ENCODE results near the gene AAGAB.
A peak's percentile ranks its signal among the peaks of the same experiment; 100 is the strongest.

Gene AAGAB

DNA sequence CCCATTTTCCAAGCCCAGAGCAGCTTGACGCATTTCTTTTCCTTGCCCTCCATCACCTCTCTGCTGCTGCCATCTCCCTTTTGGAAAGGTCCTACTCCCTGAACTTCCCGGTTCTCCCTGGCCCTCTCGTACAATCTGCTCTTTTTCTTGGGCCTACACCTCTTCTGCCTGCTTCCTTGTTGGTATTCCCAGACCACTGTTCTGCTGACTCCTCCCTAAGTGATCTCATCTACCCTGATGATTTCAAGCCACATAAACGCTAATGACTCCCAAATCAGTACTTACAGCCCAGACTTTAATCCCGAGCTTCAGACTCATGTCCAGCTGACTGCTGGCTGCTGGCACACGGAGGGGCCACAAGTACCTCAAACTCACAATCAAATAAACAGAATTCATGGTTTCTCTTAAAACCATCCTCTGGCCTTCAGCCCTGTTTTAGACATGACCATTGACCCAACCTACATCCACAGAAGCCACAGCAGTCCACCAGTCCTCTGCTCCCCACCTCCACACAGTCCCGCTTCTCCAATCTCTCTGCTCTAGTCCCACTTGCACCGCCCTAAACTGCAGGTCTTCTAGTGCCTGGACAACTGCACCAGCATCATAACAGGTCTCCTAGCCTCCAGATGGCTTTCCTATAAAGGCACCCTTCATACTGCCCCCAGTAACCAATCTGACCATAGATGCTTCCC lies 57.6 kb downstream of the AAGAB start (continued):
- peak; percentile 63 for TF ChIP-seq ZFP37 (tag by site-specific recombination; IDR thresholded peaks at IDR 0.05)
- no peak for TF ChIP-seq YY2 (tag by site-specific recombination; IDR thresholded peaks at IDR 0.05)
- TF ChIP-seq ZFP69B (tag by site-specific recombination; IDR thresholded peaks at IDR 0.05), result 0 out of 2 replicates have a peak, but pooled peaks have one; percentile 61
- TF ChIP-seq, protein P1, sequence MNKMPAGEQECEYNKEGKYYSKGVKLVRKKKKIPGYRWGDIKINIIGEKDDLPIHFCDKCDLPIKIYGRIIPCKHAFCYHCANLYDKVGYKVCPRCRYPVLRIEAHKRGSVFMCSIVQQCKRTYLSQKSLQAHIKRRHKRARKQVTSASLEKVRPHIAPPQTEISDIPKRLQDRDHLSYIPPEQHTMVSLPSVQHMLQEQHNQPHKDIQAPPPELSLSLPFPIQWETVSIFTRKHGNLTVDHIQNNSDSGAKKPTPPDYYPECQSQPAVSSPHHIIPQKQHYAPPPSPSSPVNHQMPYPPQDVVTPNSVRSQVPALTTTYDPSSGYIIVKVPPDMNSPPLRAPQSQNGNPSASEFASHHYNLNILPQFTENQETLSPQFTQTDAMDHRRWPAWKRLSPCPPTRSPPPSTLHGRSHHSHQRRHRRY (tag by site-specific recombination; IDR thresholded peaks at IDR 0.05), result no peak
- TF ChIP-seq, protein P2, sequence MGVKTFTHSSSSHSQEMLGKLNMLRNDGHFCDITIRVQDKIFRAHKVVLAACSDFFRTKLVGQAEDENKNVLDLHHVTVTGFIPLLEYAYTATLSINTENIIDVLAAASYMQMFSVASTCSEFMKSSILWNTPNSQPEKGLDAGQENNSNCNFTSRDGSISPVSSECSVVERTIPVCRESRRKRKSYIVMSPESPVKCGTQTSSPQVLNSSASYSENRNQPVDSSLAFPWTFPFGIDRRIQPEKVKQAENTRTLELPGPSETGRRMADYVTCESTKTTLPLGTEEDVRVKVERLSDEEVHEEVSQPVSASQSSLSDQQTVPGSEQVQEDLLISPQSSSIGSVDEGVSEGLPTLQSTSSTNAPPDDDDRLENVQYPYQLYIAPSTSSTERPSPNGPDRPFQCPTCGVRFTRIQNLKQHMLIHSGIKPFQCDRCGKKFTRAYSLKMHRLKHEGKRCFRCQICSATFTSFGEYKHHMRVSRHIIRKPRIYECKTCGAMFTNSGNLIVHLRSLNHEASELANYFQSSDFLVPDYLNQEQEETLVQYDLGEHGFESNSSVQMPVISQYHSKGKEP (tag by site-specific recombination; IDR thresholded peaks at IDR 0.05), result no peak
- TF ChIP-seq ZNF2 (tag by site-specific recombination; IDR thresholded peaks at IDR 0.05), result no peak; the same call in 1 of the 2 replicates
- TF ChIP-seq, protein P3, sequence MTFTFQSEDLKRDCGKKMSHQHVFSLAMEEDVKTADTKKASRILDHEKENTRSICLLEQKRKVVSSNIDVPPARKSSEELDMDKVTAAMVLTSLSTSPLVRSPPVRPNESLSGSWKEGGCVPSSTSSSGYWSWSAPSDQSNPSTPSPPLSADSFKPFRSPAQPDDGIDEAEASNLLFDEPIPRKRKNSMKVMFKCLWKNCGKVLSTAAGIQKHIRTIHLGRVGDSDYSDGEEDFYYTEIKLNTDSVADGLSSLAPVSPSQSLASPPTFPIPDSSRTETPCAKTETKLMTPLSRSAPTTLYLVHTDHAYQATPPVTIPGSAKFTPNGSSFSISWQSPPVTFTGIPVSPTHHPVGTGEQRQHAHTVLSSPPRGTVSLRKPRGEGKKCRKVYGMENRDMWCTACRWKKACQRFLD (tag by site-specific recombination; IDR thresholded peaks at IDR 0.05), result no peak
- TF ChIP-seq ZBTB48 (tag by site-specific recombination; IDR thresholded peaks at IDR 0.05), result peak; percentile 15; the same call in 1 of the 2 replicates
- TF ChIP-seq, protein P4, sequence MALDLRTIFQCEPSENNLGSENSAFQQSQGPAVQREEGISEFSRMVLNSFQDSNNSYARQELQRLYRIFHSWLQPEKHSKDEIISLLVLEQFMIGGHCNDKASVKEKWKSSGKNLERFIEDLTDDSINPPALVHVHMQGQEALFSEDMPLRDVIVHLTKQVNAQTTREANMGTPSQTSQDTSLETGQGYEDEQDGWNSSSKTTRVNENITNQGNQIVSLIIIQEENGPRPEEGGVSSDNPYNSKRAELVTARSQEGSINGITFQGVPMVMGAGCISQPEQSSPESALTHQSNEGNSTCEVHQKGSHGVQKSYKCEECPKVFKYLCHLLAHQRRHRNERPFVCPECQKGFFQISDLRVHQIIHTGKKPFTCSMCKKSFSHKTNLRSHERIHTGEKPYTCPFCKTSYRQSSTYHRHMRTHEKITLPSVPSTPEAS (tag by site-specific recombination; IDR thresholded peaks at IDR 0.05), result no peak
- TF ChIP-seq, protein P5, sequence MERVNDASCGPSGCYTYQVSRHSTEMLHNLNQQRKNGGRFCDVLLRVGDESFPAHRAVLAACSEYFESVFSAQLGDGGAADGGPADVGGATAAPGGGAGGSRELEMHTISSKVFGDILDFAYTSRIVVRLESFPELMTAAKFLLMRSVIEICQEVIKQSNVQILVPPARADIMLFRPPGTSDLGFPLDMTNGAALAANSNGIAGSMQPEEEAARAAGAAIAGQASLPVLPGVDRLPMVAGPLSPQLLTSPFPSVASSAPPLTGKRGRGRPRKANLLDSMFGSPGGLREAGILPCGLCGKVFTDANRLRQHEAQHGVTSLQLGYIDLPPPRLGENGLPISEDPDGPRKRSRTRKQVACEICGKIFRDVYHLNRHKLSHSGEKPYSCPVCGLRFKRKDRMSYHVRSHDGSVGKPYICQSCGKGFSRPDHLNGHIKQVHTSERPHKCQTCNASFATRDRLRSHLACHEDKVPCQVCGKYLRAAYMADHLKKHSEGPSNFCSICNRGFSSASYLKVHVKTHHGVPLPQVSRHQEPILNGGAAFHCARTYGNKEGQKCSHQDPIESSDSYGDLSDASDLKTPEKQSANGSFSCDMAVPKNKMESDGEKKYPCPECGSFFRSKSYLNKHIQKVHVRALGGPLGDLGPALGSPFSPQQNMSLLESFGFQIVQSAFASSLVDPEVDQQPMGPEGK (tag by site-specific recombination; IDR thresholded peaks at IDR 0.05), result peak; percentile 64
- no peak for TF ChIP-seq ZNF529 (tag by site-specific recombination; IDR thresholded peaks at IDR 0.05; ENCODE audit: insufficient replicate concordance)
- no peak for TF ChIP-seq ZNF302 (tag by site-specific recombination; IDR thresholded peaks at IDR 0.05; ENCODE audit: low read depth)
- TF ChIP-seq MZF1 (tag by site-specific recombination; IDR thresholded peaks at IDR 0.05; ENCODE audit: borderline replicate concordance), result no peak
- TF ChIP-seq KLF9 (tag by site-specific recombination; IDR thresholded peaks at IDR 0.05; ENCODE audit: low read depth), result no peak
- TF ChIP-seq ZFP3 (tag by site-specific recombination; IDR thresholded peaks at IDR 0.05; ENCODE audit: low read depth), result no peak
- peak; percentile 61; the same call in 1 of the 2 replicates for TF ChIP-seq ZSCAN30 (tag by site-specific recombination; IDR thresholded peaks at IDR 0.05)
- TF ChIP-seq ZFHX2 (tag by site-specific recombination; conservative IDR thresholded peaks at IDR 0.05), result no peak
- TF ChIP-seq, protein P6, sequence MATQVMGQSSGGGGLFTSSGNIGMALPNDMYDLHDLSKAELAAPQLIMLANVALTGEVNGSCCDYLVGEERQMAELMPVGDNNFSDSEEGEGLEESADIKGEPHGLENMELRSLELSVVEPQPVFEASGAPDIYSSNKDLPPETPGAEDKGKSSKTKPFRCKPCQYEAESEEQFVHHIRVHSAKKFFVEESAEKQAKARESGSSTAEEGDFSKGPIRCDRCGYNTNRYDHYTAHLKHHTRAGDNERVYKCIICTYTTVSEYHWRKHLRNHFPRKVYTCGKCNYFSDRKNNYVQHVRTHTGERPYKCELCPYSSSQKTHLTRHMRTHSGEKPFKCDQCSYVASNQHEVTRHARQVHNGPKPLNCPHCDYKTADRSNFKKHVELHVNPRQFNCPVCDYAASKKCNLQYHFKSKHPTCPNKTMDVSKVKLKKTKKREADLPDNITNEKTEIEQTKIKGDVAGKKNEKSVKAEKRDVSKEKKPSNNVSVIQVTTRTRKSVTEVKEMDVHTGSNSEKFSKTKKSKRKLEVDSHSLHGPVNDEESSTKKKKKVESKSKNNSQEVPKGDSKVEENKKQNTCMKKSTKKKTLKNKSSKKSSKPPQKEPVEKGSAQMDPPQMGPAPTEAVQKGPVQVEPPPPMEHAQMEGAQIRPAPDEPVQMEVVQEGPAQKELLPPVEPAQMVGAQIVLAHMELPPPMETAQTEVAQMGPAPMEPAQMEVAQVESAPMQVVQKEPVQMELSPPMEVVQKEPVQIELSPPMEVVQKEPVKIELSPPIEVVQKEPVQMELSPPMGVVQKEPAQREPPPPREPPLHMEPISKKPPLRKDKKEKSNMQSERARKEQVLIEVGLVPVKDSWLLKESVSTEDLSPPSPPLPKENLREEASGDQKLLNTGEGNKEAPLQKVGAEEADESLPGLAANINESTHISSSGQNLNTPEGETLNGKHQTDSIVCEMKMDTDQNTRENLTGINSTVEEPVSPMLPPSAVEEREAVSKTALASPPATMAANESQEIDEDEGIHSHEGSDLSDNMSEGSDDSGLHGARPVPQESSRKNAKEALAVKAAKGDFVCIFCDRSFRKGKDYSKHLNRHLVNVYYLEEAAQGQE (tag by site-specific recombination; IDR thresholded peaks at IDR 0.05), result no peak
- TF ChIP-seq SCRT2 (tag by site-specific recombination; IDR thresholded peaks at IDR 0.05), result peak; percentile 44; the same call in 1 of the 2 replicates
- no peak for TF ChIP-seq SP3 (tag by site-specific recombination; IDR thresholded peaks at IDR 0.05)
- TF ChIP-seq, protein P7, sequence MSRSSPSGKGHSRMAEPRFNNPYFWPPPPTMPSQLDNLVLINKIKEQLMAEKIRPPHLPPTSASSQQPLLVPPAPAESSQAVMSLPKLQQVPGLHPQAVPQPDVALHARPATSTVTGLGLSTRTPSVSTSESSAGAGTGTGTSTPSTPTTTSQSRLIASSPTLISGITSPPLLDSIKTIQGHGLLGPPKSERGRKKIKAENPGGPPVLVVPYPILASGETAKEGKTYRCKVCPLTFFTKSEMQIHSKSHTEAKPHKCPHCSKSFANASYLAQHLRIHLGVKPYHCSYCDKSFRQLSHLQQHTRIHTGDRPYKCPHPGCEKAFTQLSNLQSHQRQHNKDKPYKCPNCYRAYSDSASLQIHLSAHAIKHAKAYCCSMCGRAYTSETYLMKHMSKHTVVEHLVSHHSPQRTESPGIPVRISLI (tag by site-specific recombination; IDR thresholded peaks at IDR 0.05), result no peak
- peak; percentile 99 for TF ChIP-seq ZNF600 (tag by site-specific recombination; IDR thresholded peaks at IDR 0.05)
- TF ChIP-seq ZNF426 (tag by site-specific recombination; IDR thresholded peaks at IDR 0.05), result no peak
- TF ChIP-seq SALL2 (tag by site-specific recombination; IDR thresholded peaks at IDR 0.05; ENCODE audit: borderline replicate concordance), result no peak
